Neural cell (in vitro differentiated cells): ENCODE data around the gene ZC3H15. TPM values are rescaled to one million over a fixed set of nuclear protein-coding genes. Genes with fewer than 3 reads are reported as not detected.
A peak's percentile ranks its signal among the peaks of the same experiment; 100 is the strongest.

Source experiments
- H2AFZ ChIP-seq: fragments of 200-600, 300-800 bp; sonication (generic), shearing (Covaris generic); 2 replicates; pipeline ENCODE4 v1.6.0; 2014; ENCODE audit warnings: low read depth, mild to moderate bottlenecking, antibody characterized with exemption, low read length, moderate library complexity
- H3F3A ChIP-seq: fragments of 200-600 bp; shearing (Covaris generic); 2 replicates; pipeline ENCODE4 v1.6.1; 2016; ENCODE audit warnings: mild to moderate bottlenecking, moderate library complexity, mixed read lengths, antibody characterized with exemption, low read length; ENCODE audit not compliant: insufficient read depth, poor library complexity, severe bottlenecking
- H3K27ac ChIP-seq: fragments of 200-600, 300-800 bp; sonication (generic), shearing (Covaris generic); 2 replicates; pipeline ENCODE4 v1.5.1; 2014; ENCODE audit warnings: mild to moderate bottlenecking, low read length, moderate library complexity
- H3K27me3 ChIP-seq: fragments of 300-800, 200-600 bp; sonication (generic), shearing (Covaris generic); 2 replicates; pipeline ENCODE4 v1.6.0; 2014; ENCODE audit warnings: mild to moderate bottlenecking, low read depth, low read length, moderate library complexity; ENCODE audit not compliant: insufficient read depth
- H3K36me3 ChIP-seq: fragments of 300-800, 200-600 bp; sonication (generic), shearing (Covaris generic); 2 replicates; pipeline ENCODE4 v1.5.1; 2014; ENCODE audit warnings: mild to moderate bottlenecking, antibody characterized with exemption, low read length, moderate library complexity; ENCODE audit not compliant: insufficient read depth
- H3K4me2 ChIP-seq: fragments of 300-800, 200-600 bp; sonication (generic), shearing (Covaris generic); 2 replicates; pipeline ENCODE4 v1.6.0; 2014; ENCODE audit warnings: mild to moderate bottlenecking, low read length
- H3K4me3 ChIP-seq: fragments of 300-800, 200-600 bp; sonication (generic), shearing (Covaris generic); 2 replicates; pipeline ENCODE4 v1.5.1; 2014; ENCODE audit warnings: mild to moderate bottlenecking, low read length, moderate library complexity
- H3K79me2 ChIP-seq: fragments of 200-600 bp; shearing (Covaris generic); replicated peaks from 2 replicates; pipeline ENCODE4 v1.6.0; 2014; ENCODE audit warnings: mild to moderate bottlenecking, low read length, moderate library complexity; ENCODE audit not compliant: insufficient read depth
- H3K9ac ChIP-seq: fragments of 300-800, 200-600 bp; sonication (generic), shearing (Covaris generic); 2 replicates; pipeline ENCODE4 v1.6.1; 2016; ENCODE audit warnings: mild to moderate bottlenecking, low read length, mixed read lengths
- H3K9me2 ChIP-seq: fragments of 200-600 bp; shearing (Covaris generic); 2 replicates; pipeline ENCODE4 v1.6.1; 2016; ENCODE audit warnings: mild to moderate bottlenecking, low read length, mixed read lengths; ENCODE audit not compliant: insufficient read depth
- H3K9me3 ChIP-seq: fragments of 200-600, 300-800 bp; sonication (generic), shearing (Covaris generic); 2 replicates; pipeline ENCODE4 v1.6.1; 2016; ENCODE audit warnings: mild to moderate bottlenecking, mixed run types, low read length, moderate library complexity, mixed read lengths
- H4K20me1 ChIP-seq: fragments of 200-600 bp; shearing (Covaris generic); 2 replicates; pipeline ENCODE4 v1.6.1; 2016; ENCODE audit warnings: mild to moderate bottlenecking, mixed run types; ENCODE audit not compliant: insufficient read depth
- EP300 ChIP-seq: fragments of 450-650 bp; conservative IDR thresholded peaks from 2 replicates; pipeline ENCODE4 v1.6.1; 2014; ENCODE audit warnings: antibody characterized with exemption, mild to moderate bottlenecking, moderate library complexity; ENCODE audit not compliant: poor library complexity, severe bottlenecking
- EZH2 ChIP-seq: fragments of 200-600, 300-800 bp; shearing (Covaris generic), sonication (generic); IDR thresholded peaks from 2 replicates; pipeline ENCODE4 v1.6.1; 2014; ENCODE audit warnings: antibody characterized with exemption, low read length, borderline replicate concordance, mild to moderate bottlenecking; ENCODE audit not compliant: insufficient read depth, poor library complexity, severe bottlenecking
- MXI1 ChIP-seq: fragments of 450-650 bp; conservative IDR thresholded peaks from 2 replicates; pipeline ENCODE4 v1.6.1; 2014; ENCODE audit warnings: antibody characterized with exemption, mild to moderate bottlenecking; ENCODE audit not compliant: poor library complexity, severe bottlenecking
- POLR2AphosphoS5 ChIP-seq: IDR thresholded peaks from 2 replicates; pipeline ENCODE4 v1.6.1; 2012
- RAD21 ChIP-seq: fragments of 450-650 bp; conservative IDR thresholded peaks from 2 replicates; pipeline ENCODE4 v1.6.1; 2014; ENCODE audit warnings: antibody characterized with exemption, mild to moderate bottlenecking, moderate library complexity
- SMC3 ChIP-seq: fragments of 450-650 bp; conservative IDR thresholded peaks from 2 replicates; pipeline ENCODE4 v1.6.1; 2014; ENCODE audit warnings: antibody characterized with exemption, mild to moderate bottlenecking, moderate library complexity; ENCODE audit not compliant: poor library complexity
- TAF1 ChIP-seq: IDR thresholded peaks from 2 replicates; pipeline ENCODE4 v1.6.1; 2012; ENCODE audit warnings: low read depth
- polyA plus RNA-seq: library from polyadenylated mRNA; depleted of rRNA; stranded (reverse); fragments of >200 nt; gene quantifications from 2 replicates; pipeline ENCODE4 v1.2.3, GENCODE V29; 2014
- TF ChIP-seq, protein P1 (sequence below): fragments of 450-650 bp; IDR thresholded peaks from 2 replicates; pipeline ENCODE4 v1.5.1; 2014; ENCODE audit warnings: antibody characterized with exemption, mild to moderate bottlenecking, moderate library complexity; ENCODE audit not compliant: poor library complexity, severe bottlenecking
- TF ChIP-seq, protein P2 (sequence below): IDR thresholded peaks from 2 replicates; pipeline ENCODE4 v1.6.1; 2012; ENCODE audit warnings: borderline replicate concordance

Gene ZC3H15
- polyA plus RNA-seq, 1 donor from 2014 or later = 149 TPM

DNA sequence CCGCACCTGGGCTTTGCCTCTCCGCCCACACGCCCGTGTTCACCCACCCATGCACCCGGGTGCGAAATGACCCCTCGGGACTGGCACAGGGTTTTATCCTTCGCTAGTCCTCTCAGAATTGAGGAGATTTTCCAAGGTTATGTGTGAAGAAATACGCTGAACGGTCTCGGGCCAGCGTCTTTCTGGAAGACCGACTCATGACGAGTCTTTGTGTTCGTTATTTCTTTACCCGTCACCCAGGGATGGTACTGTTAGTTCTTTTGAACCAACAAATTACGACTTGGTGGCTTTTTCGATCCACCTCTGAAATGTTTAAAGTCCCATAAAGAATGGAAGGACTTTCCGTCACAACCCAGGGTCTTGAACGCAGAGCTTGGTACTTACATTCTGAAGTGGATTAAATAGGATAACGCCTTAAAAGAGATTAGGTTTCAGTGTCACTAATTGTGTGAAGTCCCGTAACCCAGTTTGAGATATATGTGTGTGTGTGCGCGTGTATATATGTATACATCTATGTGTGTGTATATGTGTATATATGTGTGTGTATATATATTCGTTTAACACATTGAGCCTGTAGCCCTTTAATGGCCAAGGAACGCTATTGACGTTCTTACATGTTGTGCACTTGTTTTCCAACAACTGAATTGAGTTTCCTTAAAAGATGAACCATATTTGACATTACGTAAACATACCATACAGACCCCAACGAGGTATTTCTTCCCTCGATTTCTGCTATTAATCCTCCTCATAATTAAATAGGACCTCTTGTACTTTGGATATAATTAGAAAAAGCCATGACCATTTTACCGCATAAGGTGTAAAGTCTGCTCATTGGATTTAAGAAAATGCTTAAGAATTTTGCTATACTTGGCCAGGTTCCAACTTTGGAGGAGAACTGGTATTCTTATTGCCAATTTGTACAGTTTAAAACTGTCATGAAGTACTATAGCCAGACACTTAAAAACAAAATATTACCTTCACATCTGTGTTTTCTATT is 889 bp downstream of the ZC3H15 start:
- Histone ChIP-seq H3K27ac (peak overlapping the region; percentile 94), H3K9me2 (no peaks in the 10 kb centered on the region), H3F3A (no peaks in the 10 kb centered on the region), H4K20me1 (no peaks in the 10 kb centered on the region), H3K27me3 (no peaks in the 10 kb centered on the region), H3K4me3 (peak overlapping the region; percentile 85), H2AFZ (peak overlapping the region; percentile 93), H3K9ac (peak overlapping the region; percentile 90), H3K4me2 (peak overlapping the region; percentile 99), H3K36me3 (no peaks in the 10 kb centered on the region), H3K79me2 (peaks cover 55% of the 10 kb centered on the region), H3K9me3 (no peaks in the 10 kb centered on the region)
- no peak for TF ChIP-seq EZH2
- TF ChIP-seq MXI1 = peak; percentile 37
- no peak for TF ChIP-seq TAF1
- no peak for TF ChIP-seq SMC3
- TF ChIP-seq, protein P1, sequence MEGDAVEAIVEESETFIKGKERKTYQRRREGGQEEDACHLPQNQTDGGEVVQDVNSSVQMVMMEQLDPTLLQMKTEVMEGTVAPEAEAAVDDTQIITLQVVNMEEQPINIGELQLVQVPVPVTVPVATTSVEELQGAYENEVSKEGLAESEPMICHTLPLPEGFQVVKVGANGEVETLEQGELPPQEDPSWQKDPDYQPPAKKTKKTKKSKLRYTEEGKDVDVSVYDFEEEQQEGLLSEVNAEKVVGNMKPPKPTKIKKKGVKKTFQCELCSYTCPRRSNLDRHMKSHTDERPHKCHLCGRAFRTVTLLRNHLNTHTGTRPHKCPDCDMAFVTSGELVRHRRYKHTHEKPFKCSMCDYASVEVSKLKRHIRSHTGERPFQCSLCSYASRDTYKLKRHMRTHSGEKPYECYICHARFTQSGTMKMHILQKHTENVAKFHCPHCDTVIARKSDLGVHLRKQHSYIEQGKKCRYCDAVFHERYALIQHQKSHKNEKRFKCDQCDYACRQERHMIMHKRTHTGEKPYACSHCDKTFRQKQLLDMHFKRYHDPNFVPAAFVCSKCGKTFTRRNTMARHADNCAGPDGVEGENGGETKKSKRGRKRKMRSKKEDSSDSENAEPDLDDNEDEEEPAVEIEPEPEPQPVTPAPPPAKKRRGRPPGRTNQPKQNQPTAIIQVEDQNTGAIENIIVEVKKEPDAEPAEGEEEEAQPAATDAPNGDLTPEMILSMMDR = no peak
- TF ChIP-seq POLR2AphosphoS5 = no peak
- TF ChIP-seq, protein P2, sequence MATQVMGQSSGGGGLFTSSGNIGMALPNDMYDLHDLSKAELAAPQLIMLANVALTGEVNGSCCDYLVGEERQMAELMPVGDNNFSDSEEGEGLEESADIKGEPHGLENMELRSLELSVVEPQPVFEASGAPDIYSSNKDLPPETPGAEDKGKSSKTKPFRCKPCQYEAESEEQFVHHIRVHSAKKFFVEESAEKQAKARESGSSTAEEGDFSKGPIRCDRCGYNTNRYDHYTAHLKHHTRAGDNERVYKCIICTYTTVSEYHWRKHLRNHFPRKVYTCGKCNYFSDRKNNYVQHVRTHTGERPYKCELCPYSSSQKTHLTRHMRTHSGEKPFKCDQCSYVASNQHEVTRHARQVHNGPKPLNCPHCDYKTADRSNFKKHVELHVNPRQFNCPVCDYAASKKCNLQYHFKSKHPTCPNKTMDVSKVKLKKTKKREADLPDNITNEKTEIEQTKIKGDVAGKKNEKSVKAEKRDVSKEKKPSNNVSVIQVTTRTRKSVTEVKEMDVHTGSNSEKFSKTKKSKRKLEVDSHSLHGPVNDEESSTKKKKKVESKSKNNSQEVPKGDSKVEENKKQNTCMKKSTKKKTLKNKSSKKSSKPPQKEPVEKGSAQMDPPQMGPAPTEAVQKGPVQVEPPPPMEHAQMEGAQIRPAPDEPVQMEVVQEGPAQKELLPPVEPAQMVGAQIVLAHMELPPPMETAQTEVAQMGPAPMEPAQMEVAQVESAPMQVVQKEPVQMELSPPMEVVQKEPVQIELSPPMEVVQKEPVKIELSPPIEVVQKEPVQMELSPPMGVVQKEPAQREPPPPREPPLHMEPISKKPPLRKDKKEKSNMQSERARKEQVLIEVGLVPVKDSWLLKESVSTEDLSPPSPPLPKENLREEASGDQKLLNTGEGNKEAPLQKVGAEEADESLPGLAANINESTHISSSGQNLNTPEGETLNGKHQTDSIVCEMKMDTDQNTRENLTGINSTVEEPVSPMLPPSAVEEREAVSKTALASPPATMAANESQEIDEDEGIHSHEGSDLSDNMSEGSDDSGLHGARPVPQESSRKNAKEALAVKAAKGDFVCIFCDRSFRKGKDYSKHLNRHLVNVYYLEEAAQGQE = peak; percentile 65
- TF ChIP-seq RAD21 = no peak
- no peak for TF ChIP-seq EP300

DNA sequence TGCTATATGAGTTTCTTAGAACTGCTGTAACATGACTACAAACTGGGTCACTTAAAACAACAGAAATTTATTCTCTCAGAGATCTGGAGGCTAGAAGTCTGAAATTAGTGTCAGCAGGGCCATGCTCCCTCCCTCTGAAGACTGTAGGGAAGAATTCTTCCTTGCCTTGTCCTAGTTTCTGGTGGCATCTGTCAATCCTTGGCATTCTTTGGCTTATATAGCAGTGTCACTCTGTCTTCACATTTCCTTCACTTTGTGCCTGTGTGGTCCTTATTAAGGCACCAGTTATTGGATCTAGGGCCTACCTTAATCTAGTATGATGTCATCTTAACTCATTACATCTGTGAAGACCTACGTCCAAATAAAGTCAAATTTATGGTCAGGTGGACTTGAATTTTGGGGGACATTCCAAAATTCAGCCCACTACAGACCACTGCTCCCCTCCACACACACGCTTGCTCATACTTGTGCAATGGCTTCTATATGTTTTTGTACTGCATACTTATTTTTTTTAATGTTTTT is 7.6 kb downstream of the ZC3H15 start:
- no peaks in the 10 kb centered on the region for H3K27me3 ChIP-seq
- H3K36me3 ChIP-seq = no peaks in the 10 kb centered on the region
- no peaks in the 10 kb centered on the region for H3F3A ChIP-seq
- H3K9me3 ChIP-seq = no peaks in the 10 kb centered on the region
- H3K27ac ChIP-seq = no peak overlapping the region
- no peaks in the 10 kb centered on the region for H4K20me1 ChIP-seq
- no peak for TF ChIP-seq MXI1
- no peak for TF ChIP-seq RAD21
- no peak for TF ChIP-seq EZH2
- TF ChIP-seq, protein P1 = no peak
- no peak for TF ChIP-seq EP300
- H3K9ac ChIP-seq = no peak overlapping the region
- H3K9me2 ChIP-seq = no peaks in the 10 kb centered on the region
- H2AFZ ChIP-seq = no peak overlapping the region
- H3K4me3 ChIP-seq = no peak overlapping the region
- H3K4me2 ChIP-seq = no peak overlapping the region
- peaks cover 72% of the 10 kb centered on the region for H3K79me2 ChIP-seq
